ENCODE data around the gene INPP1.

GRCh38 chr2:190361572-190361971, 18.2 kb downstream of the INPP1 start:
- TF ChIP-seq ZBTB33 (IDR thresholded peaks at IDR 0.05), result no peak
- TF ChIP-seq HNF4A (conservative IDR thresholded peaks at IDR 0.05), result no peak
- no peak for TF ChIP-seq MAX (IDR thresholded peaks at IDR 0.05)

All from liver (tissue), 2 donors.